SH-SY5Y (cell line): Measurements from ENCODE around the gene TNIK.

Experiments
- GATA2 ChIP-seq: IDR thresholded peaks from 2 replicates; pipeline ENCODE4 v1.6.1; 2011; ENCODE audit warnings: mild to moderate bottlenecking, low read depth, low read length
- GATA3 ChIP-seq: IDR thresholded peaks from 2 replicates; pipeline ENCODE4 v1.6.1; 2011; ENCODE audit warnings: low read depth, mild to moderate bottlenecking, low read length, moderate library complexity

DNA sequence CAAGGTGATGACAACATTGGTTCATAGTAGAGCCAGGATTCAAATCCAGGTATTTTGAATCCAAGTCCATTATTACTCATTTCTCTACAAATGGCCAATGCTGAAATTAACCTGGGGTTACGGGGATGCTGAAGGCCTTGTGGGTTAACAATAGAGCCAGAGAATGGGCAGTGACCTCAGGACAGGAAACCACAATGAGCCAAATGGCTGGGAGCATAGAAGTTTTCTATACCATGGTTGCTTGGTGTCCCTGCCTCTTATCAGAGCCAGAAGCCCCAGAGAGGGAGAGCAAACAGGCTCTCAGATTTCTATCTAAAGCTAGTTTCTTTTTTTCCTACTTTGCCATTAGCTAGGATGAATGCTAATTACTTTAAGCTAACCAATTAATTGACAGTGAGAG, 82.3 kb downstream of the TNIK start:
- TF ChIP-seq GATA3 (no peak), GATA2 (no peak)
